HG02798 (cell line): ENCODE measurements around the gene RHOU.

Experiments
- ATAC-seq: cut with Tn5 transposase; IDR thresholded peaks from one replicate; pipeline ENCODE4 v1.9.1; 2021; ENCODE audit warnings: mild to moderate bottlenecking; ENCODE audit not compliant: unreplicated experiment, poor library complexity

RHOU gene

GRCh38 chr1:228781809-228782661, 46.8 kb downstream of the RHOU start:
- no peak for ATAC-seq

DNA sequence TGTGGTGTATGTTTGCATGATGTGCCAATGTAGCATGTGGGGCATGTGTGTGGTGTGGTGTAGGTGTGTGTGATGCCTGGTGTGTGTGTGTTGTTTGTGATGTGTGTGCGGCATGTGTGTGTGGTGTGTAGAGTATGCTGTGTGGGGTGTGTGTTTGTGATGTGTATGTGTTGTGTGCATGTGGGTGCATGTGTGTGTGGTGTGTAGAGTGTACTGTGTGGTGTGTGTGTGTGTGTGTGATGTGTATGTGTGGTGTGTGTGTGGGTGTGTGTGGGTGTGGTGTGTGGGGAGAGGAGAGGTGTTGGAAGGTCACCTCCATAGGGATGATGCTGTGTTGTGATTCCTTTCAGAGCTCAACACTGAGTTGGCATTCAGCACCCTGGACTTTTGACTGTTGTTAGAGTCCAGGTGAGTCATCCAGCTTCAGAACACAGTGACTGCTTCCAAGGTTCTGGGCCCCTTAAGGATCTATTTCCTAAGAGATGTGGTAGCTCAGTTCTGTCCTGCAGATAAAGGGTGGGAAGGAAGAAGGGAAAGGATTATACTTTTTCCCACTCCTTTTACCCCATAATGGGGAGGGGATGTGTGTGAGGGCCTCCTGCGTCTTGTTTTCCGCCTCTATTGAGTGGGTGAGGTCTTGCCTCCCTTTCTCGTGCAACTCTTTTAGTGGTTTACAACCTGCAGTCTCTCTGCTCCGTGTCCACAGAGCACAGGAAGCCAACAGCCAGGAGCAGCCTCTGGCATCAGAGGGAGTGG, 47.6 kb downstream of the RHOU start:
- no peak for ATAC-seq

GRCh38 chr1:228783418-228784040, 48.2 kb downstream of the RHOU start:
- no peak for ATAC-seq

GRCh38 chr1:228784181-228784580, 48.9 kb downstream of the RHOU start:
- ATAC-seq = no peak

DNA sequence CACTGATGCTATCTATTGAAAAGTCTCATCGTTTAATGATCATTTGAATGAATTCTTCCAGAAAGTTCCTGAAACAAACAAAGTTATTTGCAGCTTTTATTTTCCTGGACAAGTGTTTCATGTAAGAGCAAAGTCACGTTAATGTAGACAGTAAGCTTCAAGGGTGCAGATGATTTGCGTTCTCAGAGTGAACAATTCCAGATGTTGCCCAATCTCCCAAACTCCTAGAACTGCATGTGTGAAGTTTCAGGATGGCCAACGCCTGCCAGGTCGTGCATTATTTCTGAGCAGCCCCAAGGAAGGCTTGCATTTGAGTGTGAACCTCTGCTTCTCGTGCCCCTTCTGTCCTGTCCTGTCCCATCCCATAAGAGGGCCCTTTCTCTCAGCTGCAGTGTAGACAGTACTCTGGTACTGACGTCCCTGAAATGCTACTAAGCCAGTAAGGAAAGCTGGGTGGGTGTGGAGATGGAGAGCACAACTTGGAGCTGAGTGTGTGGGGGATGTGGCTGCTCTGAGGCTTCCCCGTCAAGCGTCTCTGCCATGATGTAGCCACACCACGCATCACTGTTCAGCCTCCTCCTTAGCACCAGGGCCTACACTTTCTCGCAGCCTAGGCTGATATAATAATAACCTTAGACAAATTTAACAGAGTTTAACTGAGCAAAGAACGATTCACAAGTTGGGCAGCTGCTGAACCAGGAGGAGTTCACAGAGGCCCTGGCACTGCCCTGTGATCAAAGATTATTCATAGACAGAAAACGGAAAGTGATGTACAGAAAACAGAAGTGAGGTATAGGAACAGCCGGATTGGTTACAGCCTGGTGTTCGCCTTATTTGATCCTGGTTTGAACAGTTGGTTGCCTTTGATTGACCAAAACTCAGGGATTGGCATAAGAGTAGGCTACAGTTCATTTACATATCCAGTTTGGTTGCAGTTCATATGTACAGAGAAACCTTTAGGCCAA, 50.4 kb downstream of the RHOU start:
- ATAC-seq = no peak

DNA sequence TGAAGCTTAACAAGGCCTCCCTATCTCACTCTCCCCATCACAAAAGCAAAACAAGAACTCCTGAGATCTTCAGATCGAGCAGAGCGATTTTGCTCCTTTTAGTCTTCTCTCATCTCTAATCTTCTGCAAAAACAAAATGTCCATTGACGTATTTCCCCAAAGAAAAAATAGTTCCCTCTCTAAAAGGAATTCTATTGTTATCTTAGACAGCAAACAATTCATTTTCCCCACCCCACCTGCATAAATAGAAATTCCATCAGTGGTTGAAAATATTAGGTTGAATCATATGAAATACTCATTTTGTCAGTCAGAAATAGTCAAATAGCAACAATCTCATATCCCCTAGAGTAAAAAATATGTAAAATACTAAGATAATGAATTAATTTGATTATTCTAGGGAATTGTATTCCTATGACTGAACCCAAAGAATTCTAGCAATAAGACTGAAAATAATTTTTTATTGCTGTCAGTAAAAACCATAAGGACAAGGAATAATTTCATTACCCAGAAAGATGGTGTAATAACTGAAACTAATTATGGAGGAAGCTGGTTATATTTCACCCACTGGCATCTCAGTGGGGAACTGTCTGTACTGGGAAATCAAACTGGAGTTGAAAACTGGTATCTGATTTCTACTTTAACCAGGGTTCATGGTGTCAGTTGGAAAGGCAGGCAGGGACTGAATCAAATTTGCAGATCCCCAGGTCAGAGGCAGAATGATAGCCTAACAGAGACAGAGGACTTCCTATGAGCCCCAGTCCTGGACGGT, 51.3 kb downstream of the RHOU start:
- no peak for ATAC-seq

DNA sequence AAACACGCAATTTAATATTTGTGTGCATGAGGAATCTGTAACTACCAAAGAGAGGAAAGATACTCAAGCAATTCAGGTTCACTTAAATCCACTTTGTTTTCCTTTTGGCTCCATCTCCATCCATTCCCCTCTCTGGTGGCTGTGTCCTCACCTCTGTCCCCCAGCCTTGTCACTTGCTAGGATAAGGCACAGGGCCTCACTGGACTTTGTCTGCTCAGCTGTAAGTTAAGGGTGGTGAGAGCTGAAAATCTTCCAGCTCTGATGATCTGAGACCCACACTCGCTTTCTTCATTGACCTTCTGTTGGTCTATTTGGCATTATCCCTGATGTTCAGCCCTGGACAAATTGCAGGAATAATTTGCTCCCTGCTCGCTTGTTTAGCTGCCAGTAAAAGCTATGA, 56.5 kb downstream of the RHOU start:
- ATAC-seq = no peak

GRCh38 chr1:228792601-228793000, 57.3 kb downstream of the RHOU start:
- ATAC-seq = no peak

GRCh38 chr1:228793032-228793431, 57.8 kb downstream of the RHOU start:
- ATAC-seq = no peak

- ATAC-seq = peak; percentile 60
Measured at GRCh38 chr1:228794173-228794572, 58.9 kb downstream of the RHOU start.

DNA sequence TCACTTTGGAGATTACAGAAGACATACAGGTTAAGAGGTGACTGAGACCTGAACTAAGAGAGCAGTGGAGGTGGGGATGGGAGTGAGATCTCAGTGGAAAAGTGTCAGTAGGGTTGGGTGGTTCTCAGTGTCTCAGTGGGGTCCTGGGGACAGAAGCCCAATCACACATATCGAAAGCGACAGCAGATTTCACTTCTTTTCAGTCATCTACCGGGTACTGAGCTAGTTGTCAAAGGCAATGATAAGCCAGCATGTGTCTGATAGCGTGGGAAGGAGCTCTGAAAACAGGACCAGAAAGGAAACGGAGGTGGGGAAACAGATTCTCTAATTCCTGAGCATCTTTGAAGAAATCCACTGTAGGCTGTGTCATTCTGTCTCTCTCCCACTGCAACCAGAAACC, 59.5 kb downstream of the RHOU start:
- peak; percentile 70 for ATAC-seq

DNA sequence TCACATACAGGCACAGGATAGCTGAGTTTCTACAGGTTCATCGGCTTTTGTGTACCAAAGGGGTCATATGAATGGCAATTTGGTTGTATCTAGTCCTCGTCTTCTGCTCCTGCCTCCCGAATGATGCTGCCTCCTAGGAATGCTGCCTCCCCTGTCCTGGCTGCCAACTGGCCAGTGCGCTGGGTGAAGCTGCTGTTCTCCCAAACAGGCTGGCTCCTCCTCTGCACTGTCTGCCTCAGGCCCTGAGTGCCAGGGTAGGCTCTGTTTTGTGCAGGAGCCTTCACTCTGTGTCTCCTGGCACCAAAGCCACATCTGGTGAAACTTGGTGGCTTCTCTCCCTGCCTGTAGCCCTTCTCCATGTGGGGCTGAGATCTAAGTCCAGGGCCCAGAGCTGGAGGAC, 60.3 kb downstream of the RHOU start:
- ATAC-seq = no peak
